Endothelial cell (in vitro differentiated cells): Measurements from ENCODE around the gene RPRD1B. TPM values are rescaled to one million over a fixed set of nuclear protein-coding genes. Genes with fewer than 3 reads are reported as not detected.

ENCODE experiments used
- DNase-seq: peaks from one replicate; pipeline ENCODE4 v3.0.0; 2021; ENCODE audit warnings: low spot score
- H3K27ac Mint-ChIP-seq: one replicate; pipeline ENCODE4 v1.8.0; 2021; ENCODE audit warnings: mixed read lengths, inconsistent platforms; ENCODE audit not compliant: unreplicated experiment
- H3K27me3 Mint-ChIP-seq: one replicate; pipeline ENCODE4 v1.8.0; 2021; ENCODE audit warnings: mild to moderate bottlenecking, moderate library complexity, mixed read lengths, inconsistent platforms; ENCODE audit not compliant: unreplicated experiment
- H3K36me3 Mint-ChIP-seq: one replicate; pipeline ENCODE4 v1.8.0; 2021; ENCODE audit warnings: mild to moderate bottlenecking, low read depth, mixed read lengths, inconsistent platforms; ENCODE audit not compliant: unreplicated experiment
- H3K4me1 Mint-ChIP-seq: one replicate; pipeline ENCODE4 v1.8.0; 2021; ENCODE audit warnings: mild to moderate bottlenecking, mixed read lengths, inconsistent platforms; ENCODE audit not compliant: unreplicated experiment
- H3K4me3 Mint-ChIP-seq: one replicate; pipeline ENCODE4 v1.8.0; 2021; ENCODE audit warnings: mild to moderate bottlenecking, mixed read lengths, inconsistent platforms; ENCODE audit not compliant: unreplicated experiment
- H3K9me3 Mint-ChIP-seq: one replicate; pipeline ENCODE4 v1.8.0; 2021; ENCODE audit warnings: mixed read lengths, inconsistent platforms; ENCODE audit not compliant: unreplicated experiment
- CTCF ChIP-seq: fragments of 200-600 bp; sonication (generic); IDR thresholded peaks from one replicate; pipeline ENCODE4 v1.5.0; 2021; ENCODE audit warnings: antibody characterized with exemption; ENCODE audit not compliant: unreplicated experiment
- long read RNA-seq: library from polyadenylated mRNA; unstranded; transcript quantifications from one replicate; pipeline ENCODE4 v2.0.0, GENCODE V29; 2020; ENCODE audit not compliant: unreplicated experiment
- total RNA-seq: library from RNA; stranded (reverse); fragmentation: NEBNext Ultra II Directional; extraction: Animal tissue kit (Norgen Biotek cat#: 25700); gene quantifications from one replicate; pipeline ENCODE4 v1.2.1, GENCODE V29; 2021; ENCODE audit not compliant: unreplicated experiment

RPRD1B gene
- 24.1 TPM for total RNA-seq
- long read RNA-seq, partial matches to known transcripts = 0 of 6 reads
- long read RNA-seq, other reads (novel, unspliced or antisense) = 2 of 6 reads

GRCh38 chr20:38033330-38034107 is at the start of gene RPRD1B, which contains the start of gene TTI1:
Gene RPRD1B, plus strand, starts transcription at chr20:38033746. Its CDS starts 202 bp downstream, at chr20:38033948.
Gene TTI1, minus strand, starts transcription at chr20:38033456. Its CDS starts 19,640 bp downstream, at chr20:38013816.
- Mint-ChIP-seq H3K9me3 (no peaks in the 10 kb centered on the region), H3K27ac (peak within 1 kb of the TSS; percentile 98), H3K4me3 (peak within 1 kb of the TSS; percentile 98), H3K36me3 (peaks cover 9% of the 10 kb centered on the region), H3K4me1 (peaks cover 37% of the 10 kb centered on the region), H3K27me3 (peaks cover 8% of the 10 kb centered on the region)
- no peak for TF ChIP-seq CTCF
- DNase-seq = peak; percentile 86

- no peak for DNase-seq
- Mint-ChIP-seq H3K27me3 (no peaks in the 10 kb centered on the region), H3K4me1 (peaks cover 8% of the 10 kb centered on the region), H3K36me3 (peaks cover 13% of the 10 kb centered on the region), H3K27ac (no peak overlapping the region), H3K9me3 (no peaks in the 10 kb centered on the region), H3K4me3 (no peak overlapping the region)
- TF ChIP-seq CTCF = no peak
Observed at GRCh38 chr20:37984018-37984785, 49.3 kb upstream of the RPRD1B start.

- Mint-ChIP-seq H3K27ac (no peak overlapping the region), H3K4me1 (peaks cover 29% of the 10 kb centered on the region), H3K9me3 (no peaks in the 10 kb centered on the region)
Observed at GRCh38 chr20:37986044-37986858, 47.3 kb upstream of the RPRD1B start.

More at GRCh38 chr20:37986044-37986858, 47.3 kb upstream of the RPRD1B start:
- no peak for DNase-seq
- no peak overlapping the region for H3K4me3 Mint-ChIP-seq
- TF ChIP-seq CTCF = no peak
- no peaks in the 10 kb centered on the region for H3K27me3 Mint-ChIP-seq
- peaks cover 13% of the 10 kb centered on the region for H3K36me3 Mint-ChIP-seq
